Measurements from ENCODE around the gene RFPL3.

The RFPL3 gene

DNA sequence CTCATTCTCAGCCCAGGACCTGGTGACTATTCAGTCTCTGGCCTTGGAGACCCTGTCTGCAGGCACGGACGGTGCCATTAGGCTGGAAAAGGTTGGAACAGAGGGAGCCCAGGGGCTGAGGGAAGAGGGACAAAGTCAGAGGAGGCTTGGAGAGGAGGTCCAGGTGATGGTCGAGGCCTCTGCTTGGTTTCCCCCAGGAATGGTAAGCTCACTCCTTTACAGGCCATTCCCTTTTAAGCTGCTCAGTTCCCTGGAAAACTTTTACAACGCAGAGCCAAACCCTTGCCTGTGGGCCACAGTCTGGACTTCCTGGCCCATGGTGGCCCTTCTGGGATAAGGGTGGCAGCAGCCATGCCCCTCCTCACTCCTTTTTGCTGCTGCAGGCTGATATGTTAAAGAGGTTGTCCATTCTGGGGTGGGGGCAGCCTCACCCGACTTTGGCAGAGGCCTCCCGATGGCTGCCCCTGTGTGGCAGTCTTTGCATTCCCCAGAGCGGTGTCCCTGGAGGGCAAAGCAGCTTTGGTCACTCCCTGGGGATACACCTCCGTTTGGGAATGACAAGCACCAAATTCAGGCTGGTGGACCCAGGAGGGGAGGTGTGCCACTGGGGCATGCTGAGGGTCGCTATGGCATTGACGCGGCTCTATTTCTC, 34.0 kb upstream of the RFPL3 start:
- H3K4me3 ChIP-seq (ENCODE audit: low read length) = no peak overlapping the region
- no peak overlapping the region for H3K4ac ChIP-seq (ENCODE audit: low read depth, low read length)
- no peak overlapping the region for H3K18ac ChIP-seq (ENCODE audit: low read length)
- H2BK5ac ChIP-seq (ENCODE audit: low read length) = no peak overlapping the region
- no peak overlapping the region for H4K8ac ChIP-seq (ENCODE audit: low read depth, low read length)
- no peak overlapping the region for H3K23ac ChIP-seq (ENCODE audit: low read length)
- DNase-seq = no peak
- no peaks in the 10 kb centered on the region for H3K4me1 ChIP-seq (ENCODE audit: control insufficient read depth, low read depth, low read length)
- H2BK120ac ChIP-seq (ENCODE audit: low read depth, low read length) = no peak overlapping the region
- H3K36me3 ChIP-seq (ENCODE audit: control insufficient read depth, insufficient read depth, low read length) = no peaks in the 10 kb centered on the region
- H2BK15ac ChIP-seq (replicated peaks; ENCODE audit: low read depth) = no peak overlapping the region
- H3K79me2 ChIP-seq (ENCODE audit: control insufficient read depth, insufficient read depth, low read length) = no peaks in the 10 kb centered on the region
- no peak overlapping the region for H3K4me2 ChIP-seq (ENCODE audit: low read length)
- WGBS (ENCODE audit: extremely low coverage, insufficient coverage, low lambda C conversion rate) = no CpG with 5 or more reads among the region's 11 CpGs
- H3K56ac ChIP-seq (ENCODE audit: low read length) = no peak overlapping the region
- no peak overlapping the region for H4K5ac ChIP-seq (ENCODE audit: low read length)
- H3K27ac ChIP-seq (ENCODE audit: low read depth, low read length) = no peak overlapping the region
- H3K27me3 ChIP-seq (ENCODE audit: insufficient read depth, low read length, poor library complexity) = no peaks in the 10 kb centered on the region
- H3K79me1 ChIP-seq (ENCODE audit: low read length) = no peaks in the 10 kb centered on the region
- H2AK5ac ChIP-seq (ENCODE audit: low read length) = no peak overlapping the region
- H3K9ac ChIP-seq (ENCODE audit: low read length) = no peak overlapping the region

GRCh38 chr22:32324505-32325415, 32.9 kb upstream of the RFPL3 start:
- H3K4me1 ChIP-seq (ENCODE audit: control insufficient read depth, low read depth, low read length) = no peaks in the 10 kb centered on the region
- H3K4me3 ChIP-seq (ENCODE audit: low read length) = no peak overlapping the region
- no peak overlapping the region for H2BK120ac ChIP-seq (ENCODE audit: low read depth, low read length)
- WGBS (ENCODE audit: extremely low coverage, insufficient coverage, low lambda C conversion rate) = no CpG with 5 or more reads among the region's 26 CpGs
- no peak overlapping the region for H3K23ac ChIP-seq (ENCODE audit: low read length)
- no peak overlapping the region for H3K56ac ChIP-seq (ENCODE audit: low read length)
- no peak overlapping the region for H3K27ac ChIP-seq (ENCODE audit: low read depth, low read length)
- no peak overlapping the region for H3K18ac ChIP-seq (ENCODE audit: low read length)
- H4K5ac ChIP-seq (ENCODE audit: low read length) = no peak overlapping the region
- no peak overlapping the region for H2BK15ac ChIP-seq (replicated peaks; ENCODE audit: low read depth)
- no peaks in the 10 kb centered on the region for H3K79me1 ChIP-seq (ENCODE audit: low read length)
- no peaks in the 10 kb centered on the region for H3K27me3 ChIP-seq (ENCODE audit: insufficient read depth, low read length, poor library complexity)
- no peak overlapping the region for H3K4ac ChIP-seq (ENCODE audit: low read depth, low read length)
- H3K4me2 ChIP-seq (ENCODE audit: low read length) = no peak overlapping the region
- H3K36me3 ChIP-seq (ENCODE audit: control insufficient read depth, insufficient read depth, low read length) = no peaks in the 10 kb centered on the region
- H2AK5ac ChIP-seq (ENCODE audit: low read length) = no peak overlapping the region
- no peak for DNase-seq
- H3K9ac ChIP-seq (ENCODE audit: low read length) = no peak overlapping the region
- no peak overlapping the region for H4K8ac ChIP-seq (ENCODE audit: low read depth, low read length)
- H3K79me2 ChIP-seq (ENCODE audit: control insufficient read depth, insufficient read depth, low read length) = no peaks in the 10 kb centered on the region
- no peak overlapping the region for H2BK5ac ChIP-seq (ENCODE audit: low read length)

- DNase-seq = no peak
- Histone ChIP-seq H3K4me2 (ENCODE audit: low read length) (no peak overlapping the region), H3K4me3 (ENCODE audit: low read length) (no peak overlapping the region), H3K4ac (ENCODE audit: low read depth, low read length) (no peak overlapping the region), H2BK120ac (ENCODE audit: low read depth, low read length) (no peak overlapping the region), H3K18ac (ENCODE audit: low read length) (no peak overlapping the region), H3K27ac (ENCODE audit: low read depth, low read length) (no peak overlapping the region), H2BK5ac (ENCODE audit: low read length) (no peak overlapping the region), H2AK5ac (ENCODE audit: low read length) (no peak overlapping the region), H2BK15ac (replicated peaks; ENCODE audit: low read depth) (no peak overlapping the region), H3K4me1 (ENCODE audit: control insufficient read depth, low read depth, low read length) (no peaks in the 10 kb centered on the region), H3K27me3 (ENCODE audit: insufficient read depth, low read length, poor library complexity) (no peaks in the 10 kb centered on the region), H3K79me1 (ENCODE audit: low read length) (no peaks in the 10 kb centered on the region), H3K36me3 (ENCODE audit: control insufficient read depth, insufficient read depth, low read length) (no peaks in the 10 kb centered on the region), H4K5ac (ENCODE audit: low read length) (no peak overlapping the region), H4K8ac (ENCODE audit: low read depth, low read length) (no peak overlapping the region), H3K9ac (ENCODE audit: low read length) (no peak overlapping the region), H3K79me2 (ENCODE audit: control insufficient read depth, insufficient read depth, low read length) (no peaks in the 10 kb centered on the region), H3K56ac (ENCODE audit: low read length) (no peak overlapping the region), H3K23ac (ENCODE audit: low read length) (no peak overlapping the region)
- no CpG with 5 or more reads among the region's 9 CpGs for WGBS (ENCODE audit: extremely low coverage, insufficient coverage, low lambda C conversion rate)
Measured at GRCh38 chr22:32325416-32325801, 32.3 kb upstream of the RFPL3 start.

DNA sequence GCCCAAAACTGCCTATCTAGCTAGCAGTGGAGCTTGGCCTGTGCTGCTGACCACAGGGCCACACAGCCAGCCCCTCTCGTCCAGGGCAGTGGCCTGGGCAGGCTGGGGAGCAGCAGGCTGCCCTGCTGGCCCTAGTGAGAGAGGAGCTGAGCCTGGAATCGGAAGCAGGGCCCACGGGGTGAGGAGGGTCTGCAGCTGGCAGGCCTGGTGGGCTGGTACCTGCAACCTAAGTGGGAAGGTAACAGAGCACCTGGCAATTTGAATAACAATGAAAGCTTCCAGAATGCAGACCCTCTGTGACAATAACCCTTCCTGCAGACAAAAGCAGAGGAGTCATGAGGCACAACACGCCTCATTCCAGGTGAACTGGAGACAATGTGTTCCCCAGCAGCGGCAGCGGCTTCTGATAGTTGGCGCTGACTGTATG, 31.8 kb upstream of the RFPL3 start:
- no peak overlapping the region for H3K4ac ChIP-seq (ENCODE audit: low read depth, low read length)
- no peak overlapping the region for H3K27ac ChIP-seq (ENCODE audit: low read depth, low read length)
- WGBS (ENCODE audit: extremely low coverage, insufficient coverage, low lambda C conversion rate) = no CpG with 5 or more reads among the region's 7 CpGs
- no peaks in the 10 kb centered on the region for H3K79me2 ChIP-seq (ENCODE audit: control insufficient read depth, insufficient read depth, low read length)
- H3K4me3 ChIP-seq (ENCODE audit: low read length) = no peak overlapping the region
- H3K9ac ChIP-seq (ENCODE audit: low read length) = no peak overlapping the region
- H2BK120ac ChIP-seq (ENCODE audit: low read depth, low read length) = no peak overlapping the region
- no peak overlapping the region for H3K56ac ChIP-seq (ENCODE audit: low read length)
- H2BK5ac ChIP-seq (ENCODE audit: low read length) = no peak overlapping the region
- H2AK5ac ChIP-seq (ENCODE audit: low read length) = no peak overlapping the region
- H3K4me2 ChIP-seq (ENCODE audit: low read length) = no peak overlapping the region
- H3K36me3 ChIP-seq (ENCODE audit: control insufficient read depth, insufficient read depth, low read length) = no peaks in the 10 kb centered on the region
- no peaks in the 10 kb centered on the region for H3K79me1 ChIP-seq (ENCODE audit: low read length)
- H3K18ac ChIP-seq (ENCODE audit: low read length) = no peak overlapping the region
- DNase-seq = no peak
- H3K27me3 ChIP-seq (ENCODE audit: insufficient read depth, low read length, poor library complexity) = no peaks in the 10 kb centered on the region
- no peak overlapping the region for H4K5ac ChIP-seq (ENCODE audit: low read length)
- H3K4me1 ChIP-seq (ENCODE audit: control insufficient read depth, low read depth, low read length) = no peaks in the 10 kb centered on the region
- H4K8ac ChIP-seq (ENCODE audit: low read depth, low read length) = no peak overlapping the region
- H2BK15ac ChIP-seq (replicated peaks; ENCODE audit: low read depth) = no peak overlapping the region
- H3K23ac ChIP-seq (ENCODE audit: low read length) = no peak overlapping the region

DNA sequence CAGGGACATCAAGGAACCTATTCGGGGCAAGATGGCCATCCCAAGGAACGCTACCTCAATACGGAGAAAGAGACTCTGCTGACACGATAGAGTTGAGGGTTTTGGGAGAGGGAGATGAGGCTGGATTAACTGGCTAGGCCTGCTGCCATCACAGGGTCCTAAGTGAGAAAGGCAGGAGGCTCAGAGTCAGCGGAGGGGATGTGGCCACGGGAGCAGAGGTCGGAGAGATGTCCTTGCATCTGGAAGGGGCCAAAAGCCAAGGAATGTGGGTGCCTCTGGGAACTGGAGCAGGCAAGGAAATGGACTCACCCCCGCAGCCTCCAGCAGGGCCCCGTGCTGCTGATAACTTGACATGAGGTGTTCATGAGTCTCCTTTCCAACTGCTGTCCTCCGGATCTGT, 31.0 kb upstream of the RFPL3 start:
- H3K36me3 ChIP-seq (ENCODE audit: control insufficient read depth, insufficient read depth, low read length) = no peaks in the 10 kb centered on the region
- WGBS (ENCODE audit: extremely low coverage, insufficient coverage, low lambda C conversion rate) = no CpG with 5 or more reads among the region's 10 CpGs
- no peak overlapping the region for H2BK15ac ChIP-seq (replicated peaks; ENCODE audit: low read depth)
- H4K5ac ChIP-seq (ENCODE audit: low read length) = no peak overlapping the region
- no peak overlapping the region for H3K56ac ChIP-seq (ENCODE audit: low read length)
- H3K23ac ChIP-seq (ENCODE audit: low read length) = no peak overlapping the region
- H2BK5ac ChIP-seq (ENCODE audit: low read length) = no peak overlapping the region
- no peak overlapping the region for H4K8ac ChIP-seq (ENCODE audit: low read depth, low read length)
- no peak overlapping the region for H3K4ac ChIP-seq (ENCODE audit: low read depth, low read length)
- H3K4me1 ChIP-seq (ENCODE audit: control insufficient read depth, low read depth, low read length) = no peaks in the 10 kb centered on the region
- no peak overlapping the region for H3K4me2 ChIP-seq (ENCODE audit: low read length)
- no peaks in the 10 kb centered on the region for H3K27me3 ChIP-seq (ENCODE audit: insufficient read depth, low read length, poor library complexity)
- H3K9ac ChIP-seq (ENCODE audit: low read length) = no peak overlapping the region
- H3K79me2 ChIP-seq (ENCODE audit: control insufficient read depth, insufficient read depth, low read length) = no peaks in the 10 kb centered on the region
- DNase-seq = no peak
- no peak overlapping the region for H3K27ac ChIP-seq (ENCODE audit: low read depth, low read length)
- no peak overlapping the region for H3K18ac ChIP-seq (ENCODE audit: low read length)
- H2AK5ac ChIP-seq (ENCODE audit: low read length) = no peak overlapping the region
- H2BK120ac ChIP-seq (ENCODE audit: low read depth, low read length) = no peak overlapping the region
- H3K4me3 ChIP-seq (ENCODE audit: low read length) = no peak overlapping the region
- H3K79me1 ChIP-seq (ENCODE audit: low read length) = no peaks in the 10 kb centered on the region

All from mesendoderm (in vitro differentiated cells).